ENCODE results near the gene MRE11. TPM values are rescaled to one million over a fixed set of nuclear protein-coding genes. Genes with fewer than 3 reads are reported as not detected.

MRE11 gene
- total RNA-seq, 2 donors from 2014 or later, result 14.0 to 17.6 TPM

DNA sequence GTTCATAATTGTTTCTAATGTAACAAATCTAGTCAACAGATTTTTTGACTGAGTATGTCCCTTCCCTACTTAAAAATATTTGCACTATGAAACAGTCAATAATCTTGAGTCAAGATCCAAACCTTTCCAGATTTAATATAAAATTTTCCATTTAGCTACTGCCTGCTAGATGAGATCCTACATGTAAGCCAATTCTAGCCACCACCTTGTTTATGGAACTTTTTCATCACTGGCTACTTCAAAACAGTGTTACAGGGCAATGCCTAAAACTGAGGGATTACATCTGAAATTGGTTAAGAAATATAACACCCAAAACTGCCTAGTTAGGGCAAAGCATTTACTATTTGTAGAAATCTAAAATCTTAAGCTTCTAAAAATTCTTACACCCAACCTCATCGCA lies 39.6 kb upstream of the MRE11 start:
- H3K4me1 ChIP-seq, result peaks cover 8% of the 10 kb centered on the region
- no peaks in the 10 kb centered on the region for H3K9me3 ChIP-seq
- no peak for DNase-seq
- H3K27ac ChIP-seq, result no peak overlapping the region
- H3K9ac ChIP-seq (ENCODE audit: low read depth in 2 of 2, low read length in 2 of 2), result no peak overlapping the region
- intact Hi-C loops (cut with DNase I), result no loop called here
- no peaks in the 10 kb centered on the region for H3K27me3 ChIP-seq
- TF ChIP-seq, protein P1, sequence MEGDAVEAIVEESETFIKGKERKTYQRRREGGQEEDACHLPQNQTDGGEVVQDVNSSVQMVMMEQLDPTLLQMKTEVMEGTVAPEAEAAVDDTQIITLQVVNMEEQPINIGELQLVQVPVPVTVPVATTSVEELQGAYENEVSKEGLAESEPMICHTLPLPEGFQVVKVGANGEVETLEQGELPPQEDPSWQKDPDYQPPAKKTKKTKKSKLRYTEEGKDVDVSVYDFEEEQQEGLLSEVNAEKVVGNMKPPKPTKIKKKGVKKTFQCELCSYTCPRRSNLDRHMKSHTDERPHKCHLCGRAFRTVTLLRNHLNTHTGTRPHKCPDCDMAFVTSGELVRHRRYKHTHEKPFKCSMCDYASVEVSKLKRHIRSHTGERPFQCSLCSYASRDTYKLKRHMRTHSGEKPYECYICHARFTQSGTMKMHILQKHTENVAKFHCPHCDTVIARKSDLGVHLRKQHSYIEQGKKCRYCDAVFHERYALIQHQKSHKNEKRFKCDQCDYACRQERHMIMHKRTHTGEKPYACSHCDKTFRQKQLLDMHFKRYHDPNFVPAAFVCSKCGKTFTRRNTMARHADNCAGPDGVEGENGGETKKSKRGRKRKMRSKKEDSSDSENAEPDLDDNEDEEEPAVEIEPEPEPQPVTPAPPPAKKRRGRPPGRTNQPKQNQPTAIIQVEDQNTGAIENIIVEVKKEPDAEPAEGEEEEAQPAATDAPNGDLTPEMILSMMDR (IDR thresholded peaks at IDR 0.05), result no peak
- H3K36me3 ChIP-seq, result no peaks in the 10 kb centered on the region
- H3K4me3 ChIP-seq, result no peak overlapping the region

DNA sequence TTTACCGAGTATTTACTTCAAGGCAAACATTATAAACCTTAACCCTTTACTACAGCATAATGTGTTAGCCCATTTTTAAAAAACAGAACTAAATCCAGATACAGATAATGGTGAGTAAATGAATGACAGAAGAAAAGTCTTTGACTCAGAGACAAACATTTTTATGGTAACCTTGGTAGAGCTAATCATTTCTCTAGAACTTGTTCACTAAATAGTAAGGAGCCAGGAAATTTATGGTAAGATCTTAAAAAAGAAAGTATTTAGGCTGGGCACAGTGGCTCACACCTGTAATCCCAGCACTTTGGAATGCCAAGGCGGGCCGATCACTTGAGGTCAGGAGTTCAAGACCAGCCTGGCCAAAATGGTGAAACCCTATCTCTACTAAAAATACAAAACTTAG lies 38.6 kb upstream of the MRE11 start:
- Histone ChIP-seq H3K36me3 (no peaks in the 10 kb centered on the region), H3K9ac (ENCODE audit: low read depth in 2 of 2, low read length in 2 of 2) (no peak overlapping the region), H3K27ac (no peak overlapping the region), H3K4me1 (peaks cover 8% of the 10 kb centered on the region), H3K4me3 (no peak overlapping the region), H3K9me3 (no peaks in the 10 kb centered on the region), H3K27me3 (no peaks in the 10 kb centered on the region)
- intact Hi-C loops (cut with DNase I), result no loop called here
- DNase-seq, result no peak
- TF ChIP-seq, protein P1 (IDR thresholded peaks at IDR 0.05), result no peak

DNA sequence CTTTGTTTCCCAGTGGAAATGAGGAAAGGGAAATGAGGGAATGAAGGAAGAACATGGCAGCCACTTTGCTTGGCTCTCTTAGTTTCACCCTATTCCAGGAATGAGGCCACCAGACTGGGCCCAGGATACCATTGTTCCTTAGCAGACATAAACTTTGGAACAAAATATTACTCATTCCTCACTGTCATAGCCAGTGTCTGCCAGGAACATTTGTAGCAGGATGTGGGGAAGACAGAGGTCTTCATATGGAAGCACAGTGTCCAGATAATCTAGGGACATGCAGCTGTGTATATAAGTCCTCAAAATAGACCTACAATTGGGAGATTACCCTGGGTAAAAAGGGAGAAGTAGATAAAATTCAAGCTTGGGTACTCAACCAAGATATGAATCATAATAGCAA lies 34.9 kb upstream of the MRE11 start:
- DNase-seq, result no peak
- Histone ChIP-seq H3K27me3 (no peaks in the 10 kb centered on the region), H3K36me3 (no peaks in the 10 kb centered on the region), H3K4me1 (peaks cover 4% of the 10 kb centered on the region), H3K27ac (no peak overlapping the region), H3K9me3 (no peaks in the 10 kb centered on the region), H3K9ac (ENCODE audit: low read depth in 2 of 2, low read length in 2 of 2) (no peak overlapping the region), H3K4me3 (no peak overlapping the region)
- intact Hi-C loops (cut with DNase I), result loop anchor here (10.0 kb wide), 1 partner anchor 366 kb away; no protein-coding TSS in a partner anchor
- TF ChIP-seq, protein P1 (IDR thresholded peaks at IDR 0.05), result no peak

DNA sequence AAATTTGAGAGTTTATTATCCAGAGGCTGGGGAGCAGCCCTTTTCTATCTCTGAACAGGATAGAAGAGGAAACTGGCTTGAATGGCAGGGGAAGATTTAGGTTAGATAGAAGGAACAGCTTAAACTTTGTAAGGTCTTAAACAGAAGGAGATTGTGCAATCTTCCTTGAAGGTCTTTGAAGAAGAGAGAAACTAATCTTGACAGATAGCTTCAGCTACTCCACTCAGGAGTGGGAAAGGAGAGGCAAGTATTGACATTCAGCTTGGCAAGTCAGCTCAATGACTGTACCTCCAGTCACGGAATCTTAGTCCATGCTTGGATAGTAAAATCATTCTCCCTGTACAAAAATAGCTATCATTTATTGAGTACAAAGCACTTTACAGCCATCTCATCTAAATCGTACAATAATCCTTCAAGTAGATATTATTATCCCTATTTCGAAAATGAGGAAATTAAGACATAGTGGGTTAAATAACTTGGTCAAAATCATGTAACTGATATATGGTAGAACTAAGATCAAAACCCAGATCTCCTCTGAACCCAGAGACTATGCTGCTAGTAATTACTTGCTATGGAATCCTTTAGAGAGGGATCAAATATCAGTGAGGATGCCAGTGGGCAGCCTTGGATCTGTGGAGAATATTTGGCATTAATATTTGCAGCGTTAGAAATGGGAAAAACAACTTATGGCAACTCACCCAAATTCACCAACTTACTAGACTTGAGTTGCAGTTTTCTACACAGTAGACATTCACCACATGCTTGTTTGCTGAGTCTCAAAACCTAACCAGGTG lies 33.2 kb upstream of the MRE11 start:
- TF ChIP-seq, protein P1 (IDR thresholded peaks at IDR 0.05), result no peak
- H3K9ac ChIP-seq (ENCODE audit: low read depth in 2 of 2, low read length in 2 of 2), result no peak overlapping the region
- no peaks in the 10 kb centered on the region for H3K9me3 ChIP-seq
- no peak overlapping the region for H3K27ac ChIP-seq
- H3K4me1 ChIP-seq, result no peaks in the 10 kb centered on the region
- intact Hi-C loops (cut with DNase I), result loop anchor here (10.0 kb wide), 1 partner anchor 368 kb away; no protein-coding TSS in a partner anchor
- no peaks in the 10 kb centered on the region for H3K36me3 ChIP-seq
- no peak overlapping the region for H3K4me3 ChIP-seq
- no peak for DNase-seq
- no peaks in the 10 kb centered on the region for H3K27me3 ChIP-seq

DNA sequence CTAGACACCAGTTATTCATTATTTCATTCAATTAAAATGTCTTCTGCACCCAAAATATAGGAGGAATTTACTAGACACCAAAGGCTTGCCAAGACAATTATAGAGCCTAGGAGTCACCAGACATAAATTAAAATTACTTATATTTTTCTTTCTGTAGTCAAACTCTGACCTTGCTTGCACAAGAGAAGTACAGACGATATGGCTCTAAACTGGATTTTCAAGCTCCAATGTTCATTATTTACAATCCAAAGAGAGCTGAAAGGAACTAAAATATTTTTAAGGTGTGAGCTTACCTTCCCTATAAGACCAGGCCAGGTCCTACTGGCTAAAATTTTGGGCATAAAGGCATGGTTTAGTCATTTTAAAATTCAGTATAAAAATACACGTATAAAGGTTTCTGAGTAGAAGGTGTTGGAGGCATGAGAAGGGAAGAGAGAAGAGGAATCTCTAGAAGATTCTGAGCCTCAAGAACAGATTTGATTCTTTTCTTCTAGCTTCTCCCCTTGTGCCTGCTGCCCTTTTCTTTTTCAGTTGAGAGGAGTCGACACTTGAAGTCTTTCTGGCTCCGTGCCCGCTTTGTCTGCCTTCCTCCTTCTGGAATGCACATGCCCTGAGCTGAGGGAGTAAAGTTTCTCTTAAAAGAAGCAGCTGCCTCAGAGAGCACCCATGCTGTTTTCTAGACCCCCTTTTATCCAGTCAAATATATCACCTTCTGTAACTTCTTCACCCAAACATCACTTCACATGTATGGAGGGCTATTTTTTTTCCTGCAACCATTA lies 32.1 kb upstream of the MRE11 start:
- Histone ChIP-seq H3K9me3 (no peaks in the 10 kb centered on the region), H3K27ac (no peak overlapping the region), H3K4me1 (no peaks in the 10 kb centered on the region), H3K36me3 (no peaks in the 10 kb centered on the region), H3K27me3 (no peaks in the 10 kb centered on the region), H3K9ac (ENCODE audit: low read depth in 2 of 2, low read length in 2 of 2) (peak overlapping the region in 1 of 2 donors; percentile 24), H3K4me3 (no peak overlapping the region)
- TF ChIP-seq, protein P1 (IDR thresholded peaks at IDR 0.05), result no peak
- peak; percentile 92 for DNase-seq
- intact Hi-C loops (cut with DNase I), result loop anchor here (10.0 kb wide), 1 partner anchor 369 kb away; no protein-coding TSS in a partner anchor

Data from colonic mucosa (tissue), 4 donors.